Measurements from ENCODE around the gene SLC16A2. TPM values are rescaled to one million over a fixed set of nuclear protein-coding genes. Genes with fewer than 3 reads are reported as not detected.
A peak's percentile ranks its signal among the peaks of the same experiment; 100 is the strongest.

Gene SLC16A2
- total RNA-seq, 1 donor from 2014 or later = 17.9 TPM

GRCh38 chrX:74536832-74537371, 115.6 kb downstream of the SLC16A2 start:
- no peak for DNase-seq

- no peak for DNase-seq
These were observed 119.4 kb downstream of the SLC16A2 start for GRCh38 chrX:74540635-74541249.

GRCh38 chrX:74545880-74546523, 124.7 kb downstream of the SLC16A2 start:
- no peak for DNase-seq

- no peak for DNase-seq
These were observed 125.7 kb downstream of the SLC16A2 start for GRCh38 chrX:74546984-74547383.

GRCh38 chrX:74550295-74550802, 129.1 kb downstream of the SLC16A2 start:
- peak; percentile 50 for DNase-seq

- DNase-seq = no peak
These were observed 130.6 kb downstream of the SLC16A2 start for GRCh38 chrX:74551934-74552333.

GRCh38 chrX:74557378-74557777, 136.1 kb downstream of the SLC16A2 start:
- DNase-seq = no peak

GRCh38 chrX:74578137-74578536, 156.8 kb downstream of the SLC16A2 start:
- DNase-seq = no peak

- no peak for DNase-seq
These were observed 158.4 kb downstream of the SLC16A2 start for GRCh38 chrX:74579597-74580198.

Small RNA genes within 50 kb of the gene (small RNA-seq; reads per million reads assigned to genes)
- not detected for gene RN7SL790P

Other genes starting within 250 kb of the SLC16A2 start
- gene ZCCHC13, start 117.3 kb upstream of the SLC16A2 start, total RNA-seq = not detected
- 128 TPM for gene RLIM, start 193.1 kb downstream of the SLC16A2 start, total RNA-seq